Keratinocyte (primary cell): ENCODE results near the gene SETBP1. TPM values are rescaled to one million over a fixed set of nuclear protein-coding genes. Genes with fewer than 3 reads are reported as not detected.

Experiments used
- DNase-seq: peaks from one replicate; pipeline ENCODE4 v3.0.0-alpha.2; 2011; ENCODE audit warnings: low read depth, missing footprints, low spot score
- FAIRE-seq: peaks from 2 replicates; lab custom pipeline; 2011; peaks lifted over from hg19 to GRCh38; lab: Jason Lieb, UNC
- H2AFZ ChIP-seq: 2 replicates; pipeline ENCODE4 v1.6.0; 2012; ENCODE audit warnings: low read length, control low read depth, inconsistent platforms; ENCODE audit not compliant: control insufficient read depth
- H3K27ac ChIP-seq: 2 replicates; pipeline ENCODE4 v1.5.1; 2011; ENCODE audit warnings: low read length; ENCODE audit not compliant: control insufficient read depth, insufficient read depth
- H3K27me3 ChIP-seq: 3 replicates; pipeline ENCODE4 v1.6.0; 2011; ENCODE audit warnings: low read length; ENCODE audit not compliant: control insufficient read depth, insufficient read depth; ENCODE audit errors: extremely low read depth
- H3K36me3 ChIP-seq, 2 experiments: 2 replicates in 1 of 2; 3 replicates in 1 of 2; pipeline ENCODE4 v1.5.1; 2011; ENCODE audit warnings: low read length in 2 of 2, mild to moderate bottlenecking in 1 of 2; ENCODE audit not compliant: control insufficient read depth in 2 of 2, insufficient read depth in 2 of 2; ENCODE audit errors: extremely low read depth in 1 of 2
- H3K4me1 ChIP-seq: 3 replicates; pipeline ENCODE4 v1.5.1; 2011; ENCODE audit warnings: low read length; ENCODE audit not compliant: control insufficient read depth, insufficient read depth; ENCODE audit errors: extremely low read depth
- H3K4me2 ChIP-seq: 3 replicates; pipeline ENCODE4 v1.6.0; 2011; ENCODE audit warnings: low read depth, low read length; ENCODE audit not compliant: control insufficient read depth, insufficient read depth; ENCODE audit errors: extremely low read depth
- H3K4me3 ChIP-seq, 3 experiments: fragments of 200-600 bp in 1 of 3; sonication (generic) in 1 of 3; 2 replicates in 2 of 3; 3 replicates in 1 of 3; pipeline ENCODE4 v1.5.1; 2011 to 2016; ENCODE audit warnings: low read length in 3 of 3, mild to moderate bottlenecking in 3 of 3, control low read depth in 2 of 3, inconsistent platforms in 1 of 3, low read depth in 1 of 3, mixed read lengths in 1 of 3, mixed run types in 1 of 3, moderate library complexity in 1 of 3; ENCODE audit not compliant: control insufficient read depth in 2 of 3, insufficient read depth in 2 of 3; ENCODE audit errors: extremely low read depth in 1 of 3
- H3K79me2 ChIP-seq: 2 replicates; pipeline ENCODE4 v1.6.0; 2012; ENCODE audit warnings: low read length; ENCODE audit not compliant: control insufficient read depth, insufficient read depth
- H3K9ac ChIP-seq: 3 replicates; pipeline ENCODE4 v1.6.0; 2011; ENCODE audit warnings: low read length; ENCODE audit not compliant: control insufficient read depth, insufficient read depth; ENCODE audit errors: extremely low read depth
- H3K9me1 ChIP-seq: 3 replicates; pipeline ENCODE4 v1.6.0; 2011; ENCODE audit warnings: low read length; ENCODE audit not compliant: control insufficient read depth, insufficient read depth; ENCODE audit errors: extremely low read depth
- H3K9me3 ChIP-seq: 2 replicates; pipeline ENCODE4 v1.5.1; 2012; ENCODE audit warnings: low read depth, low read length; ENCODE audit not compliant: control insufficient read depth
- H4K20me1 ChIP-seq: 3 replicates; pipeline ENCODE4 v1.6.0; 2011; ENCODE audit warnings: low read length; ENCODE audit not compliant: control insufficient read depth, insufficient read depth; ENCODE audit errors: extremely low read depth
- EZH2 ChIP-seq: IDR thresholded peaks from one replicate; pipeline ENCODE4 v1.6.1; 2012; ENCODE audit warnings: inconsistent platforms, mild to moderate bottlenecking, low read length, moderate library complexity
- dilution Hi-C: fragments of 300-500 bp; cut with MboI; formaldehyde crosslinking; loops from one replicate; pipeline ENCODE4 v1.7.0; 2020; ENCODE audit warnings: low sequenced_read_pairs; ENCODE audit not compliant: extremely low pct_ligation_motif_present
- polyA plus RNA-seq, 5 experiments: library from polyadenylated mRNA; depleted of rRNA in 3 of 5; stranded (reverse) in 3 of 5; stranded (forward) in 1 of 5; unstranded in 1 of 5; fragments of >200 nt; gene quantifications; 1 replicate in 1 of 5; 2 replicates in 3 of 5; 3 replicates in 1 of 5; pipeline versions ENCODE4 v1.2.1 to v1.2.3, GENCODE V29; 2011 to 2012; ENCODE audit warnings: missing spikeins in 2 of 5, low read depth in 1 of 5, low replicate concordance in 1 of 5
- TF ChIP-seq, protein P1 (sequence below), 3 experiments: IDR thresholded peaks in 1 of 3; conservative IDR thresholded peaks in 1 of 3; optimal IDR thresholded peaks in 1 of 3; 2 replicates in 2 of 3; 3 replicates in 1 of 3; pipeline versions ENCODE3 to v1.5.1; 2011; ENCODE audit warnings: low read length in 3 of 3, mild to moderate bottlenecking in 3 of 3, moderate library complexity in 2 of 3, control low read depth in 1 of 3, inconsistent platforms in 1 of 3; ENCODE audit not compliant: insufficient read depth in 2 of 3; ENCODE audit errors: extremely low read depth in 1 of 3

SETBP1 gene
- polyA plus RNA-seq, 1 donor (not counting 4 experiments of a cell fraction or from before 2014, with no cell fraction given), result 3.3 TPM

DNA sequence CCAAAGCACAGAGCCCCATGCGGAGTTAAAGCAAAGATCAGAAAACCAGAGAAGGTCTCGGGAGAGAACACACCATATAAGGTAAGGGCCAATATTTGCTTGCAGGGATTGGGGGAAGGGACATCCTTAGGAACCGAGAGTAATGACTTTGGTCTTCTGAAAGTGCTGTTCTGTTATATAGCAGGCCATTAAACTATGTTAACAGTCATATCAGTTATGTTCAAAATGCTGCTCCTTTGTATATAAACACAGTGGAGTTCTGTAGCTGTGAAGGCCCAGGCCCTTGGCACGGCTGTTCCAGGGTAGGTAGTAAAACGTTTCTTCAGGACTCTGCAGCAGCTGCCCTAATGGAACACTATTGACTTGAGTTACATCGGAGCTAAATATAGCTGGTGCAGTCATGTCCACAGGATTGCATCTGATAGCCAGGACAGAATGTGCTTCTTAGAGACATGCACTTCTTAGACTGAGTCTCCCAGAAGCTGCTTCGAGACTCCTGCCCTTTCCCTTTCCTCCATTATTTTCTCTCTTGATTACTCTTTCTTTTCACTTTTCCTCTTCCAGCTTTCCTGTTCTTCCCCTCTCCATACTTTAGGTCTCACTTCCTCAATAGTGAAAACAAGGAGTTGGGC lies 122.4 kb downstream of the SETBP1 start:
- Histone ChIP-seq H3K4me2 (no peak overlapping the region), H2AFZ (no peak overlapping the region), H3K79me2 (no peaks in the 10 kb centered on the region), H3K4me3 (no peak overlapping the region), H3K27me3 (no peaks in the 10 kb centered on the region), H3K9ac (no peak overlapping the region), H3K9me3 (no peaks in the 10 kb centered on the region), H4K20me1 (no peaks in the 10 kb centered on the region), H3K36me3 (peaks cover 0 to 5% of the 10 kb centered on the region in 2 experiments), H3K27ac (no peak overlapping the region), H3K9me1 (no peaks in the 10 kb centered on the region), H3K4me1 (peaks cover 4% of the 10 kb centered on the region)
- dilution Hi-C loops, result no loop called here
- TF ChIP-seq EZH2, result no peak
- TF ChIP-seq, protein P1, sequence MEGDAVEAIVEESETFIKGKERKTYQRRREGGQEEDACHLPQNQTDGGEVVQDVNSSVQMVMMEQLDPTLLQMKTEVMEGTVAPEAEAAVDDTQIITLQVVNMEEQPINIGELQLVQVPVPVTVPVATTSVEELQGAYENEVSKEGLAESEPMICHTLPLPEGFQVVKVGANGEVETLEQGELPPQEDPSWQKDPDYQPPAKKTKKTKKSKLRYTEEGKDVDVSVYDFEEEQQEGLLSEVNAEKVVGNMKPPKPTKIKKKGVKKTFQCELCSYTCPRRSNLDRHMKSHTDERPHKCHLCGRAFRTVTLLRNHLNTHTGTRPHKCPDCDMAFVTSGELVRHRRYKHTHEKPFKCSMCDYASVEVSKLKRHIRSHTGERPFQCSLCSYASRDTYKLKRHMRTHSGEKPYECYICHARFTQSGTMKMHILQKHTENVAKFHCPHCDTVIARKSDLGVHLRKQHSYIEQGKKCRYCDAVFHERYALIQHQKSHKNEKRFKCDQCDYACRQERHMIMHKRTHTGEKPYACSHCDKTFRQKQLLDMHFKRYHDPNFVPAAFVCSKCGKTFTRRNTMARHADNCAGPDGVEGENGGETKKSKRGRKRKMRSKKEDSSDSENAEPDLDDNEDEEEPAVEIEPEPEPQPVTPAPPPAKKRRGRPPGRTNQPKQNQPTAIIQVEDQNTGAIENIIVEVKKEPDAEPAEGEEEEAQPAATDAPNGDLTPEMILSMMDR (optimal IDR thresholded peaks at IDR 0.05 in 1 of 3, IDR thresholded peaks at IDR 0.05 in 1 of 3, conservative IDR thresholded peaks at IDR 0.05 in 1 of 3; ENCODE audit: extremely low read depth in 1 of 3, insufficient read depth in 2 of 3, low read length in 3 of 3), result no peak
- FAIRE-seq (no peak), DNase-seq (no peak)

- no peak overlapping the region for H3K9ac ChIP-seq
- H3K9me1 ChIP-seq, result no peaks in the 10 kb centered on the region
- H3K79me2 ChIP-seq, result no peaks in the 10 kb centered on the region
- H3K9me3 ChIP-seq, result no peaks in the 10 kb centered on the region
- DNase-seq (no peak), FAIRE-seq (no peak)
- no peak overlapping the region for H3K4me3 ChIP-seq
- no peak overlapping the region for H2AFZ ChIP-seq
- no peak for TF ChIP-seq EZH2
- TF ChIP-seq, protein P1 (optimal IDR thresholded peaks at IDR 0.05 in 1 of 3, IDR thresholded peaks at IDR 0.05 in 1 of 3, conservative IDR thresholded peaks at IDR 0.05 in 1 of 3; ENCODE audit: extremely low read depth in 1 of 3, insufficient read depth in 2 of 3, low read length in 3 of 3), result no peak
- dilution Hi-C loops, result no loop called here
- no peaks in the 10 kb centered on the region for H3K27me3 ChIP-seq
- no peak overlapping the region for H3K4me2 ChIP-seq
- H4K20me1 ChIP-seq, result no peaks in the 10 kb centered on the region
- peaks cover 0 to 5% of the 10 kb centered on the region in 2 experiments for H3K36me3 ChIP-seq
- H3K27ac ChIP-seq, result no peak overlapping the region
- peaks cover 4% of the 10 kb centered on the region for H3K4me1 ChIP-seq
These were observed 123.3 kb downstream of the SETBP1 start for GRCh38 chr18:44804033-44804432.
